ENCODE measurements around the gene LEPROT. TPM values are rescaled to one million over a fixed set of nuclear protein-coding genes. Genes with fewer than 3 reads are reported as not detected.

The LEPROT gene
- total RNA-seq, 4 donors from 2014 or later: 18.4 to 91.9 (median 68.6) TPM

GRCh38 chr1:65417729-65418128 lies 2.7 kb upstream of the LEPROT start:
- intact Hi-C loops (cut with DNase I; ENCODE audit: low total_unique reads): no loop called here
- no peak for TF ChIP-seq POLR2A (IDR thresholded peaks at IDR 0.05)
- TF ChIP-seq CTCF (IDR thresholded peaks at IDR 0.05): no peak
- H3K9me3 ChIP-seq: no peaks in the 10 kb centered on the region
- H3K27ac ChIP-seq: no peak overlapping the region
- no peaks in the 10 kb centered on the region for H3K4me1 ChIP-seq
- DNase-seq: no peak
- H3K36me3 ChIP-seq: no peaks in the 10 kb centered on the region
- no peak overlapping the region for H3K4me3 ChIP-seq
- H3K27me3 ChIP-seq: no peaks in the 10 kb centered on the region

GRCh38 chr1:65418522-65419185 lies 1.8 kb upstream of the LEPROT start:
- no peaks in the 10 kb centered on the region for H3K36me3 ChIP-seq
- TF ChIP-seq POLR2A (IDR thresholded peaks at IDR 0.05) (no peak), CTCF (IDR thresholded peaks at IDR 0.05) (no peak)
- peak overlapping the region in 1 of 2 donors; percentile 84 for H3K27ac ChIP-seq
- H3K4me3 ChIP-seq: no peak overlapping the region
- H3K9me3 ChIP-seq: no peaks in the 10 kb centered on the region
- no peaks in the 10 kb centered on the region for H3K27me3 ChIP-seq
- peaks cover 0 to 8% of the 10 kb centered on the region in 2 donors for H3K4me1 ChIP-seq
- intact Hi-C loops (cut with DNase I; ENCODE audit: low total_unique reads): no loop called here
- no peak for DNase-seq

GRCh38 chr1:65419681-65420589 lies 533 bp upstream of the LEPROT start:
- DNase-seq: peak; percentile 99
- H3K36me3 ChIP-seq: no peaks in the 10 kb centered on the region
- peaks cover 0 to 9% of the 10 kb centered on the region in 2 donors for H3K4me1 ChIP-seq
- H3K4me3 ChIP-seq: peak overlapping the region; percentile 41 to 87
- no peak for TF ChIP-seq CTCF (IDR thresholded peaks at IDR 0.05)
- peak; percentile 34 to 41 for TF ChIP-seq POLR2A (IDR thresholded peaks at IDR 0.05)
- H3K27me3 ChIP-seq: no peaks in the 10 kb centered on the region
- H3K27ac ChIP-seq: peak overlapping the region; percentile 84 to 98
- intact Hi-C loops (cut with DNase I; ENCODE audit: low total_unique reads): no loop called here
- H3K9me3 ChIP-seq: no peaks in the 10 kb centered on the region

GRCh38 chr1:65421351-65422025 lies 1.0 kb downstream of the LEPROT start:
- Histone ChIP-seq H3K27ac (peak overlapping the region; percentile 96 to 98), H3K36me3 (no peaks in the 10 kb centered on the region), H3K4me1 (peaks cover 0 to 9% of the 10 kb centered on the region in 2 donors), H3K27me3 (no peaks in the 10 kb centered on the region), H3K4me3 (peak overlapping the region; percentile 87 to 97), H3K9me3 (no peaks in the 10 kb centered on the region)
- no peak for TF ChIP-seq CTCF (IDR thresholded peaks at IDR 0.05)
- no peak for TF ChIP-seq POLR2A (IDR thresholded peaks at IDR 0.05)
- intact Hi-C loops (cut with DNase I; ENCODE audit: low total_unique reads): no loop called here
- DNase-seq: no peak

All from uterus (tissue), 4 donors.